GM10248 (cell line): Measurements from ENCODE around the gene PRTG.
"Not testable (repeated sequence)": the region's sequence is repeated elsewhere in the genome, so short reads cannot be mapped to it uniquely, and the experiment has no call there.

Experiments used
- CTCF ChIA-PET: fragments of 300-600 bp; sonication (Branson Sonifier 250); formaldehyde crosslinking; extraction: SDS; loops from one replicate; lab custom pipeline; 2021; ENCODE audit warnings: antibody characterized with exemption; lab: Yijun Ruan, JAX
- POLR2A ChIA-PET: fragments of 350-650 bp; sonication (Branson Sonifier 250); formaldehyde crosslinking; extraction: SDS; loops from one replicate; lab custom pipeline; 2020; ENCODE audit warnings: antibody characterized with exemption; lab: Yijun Ruan, JAX
- DNase-seq: peaks from one replicate; pipeline ENCODE4 v3.0.0; 2012; ENCODE audit errors: extremely low spot score
- TF ChIP-seq, protein P1 (sequence below): IDR thresholded peaks from 2 replicates; pipeline ENCODE4 v1.5.1; 2012; ENCODE audit warnings: mild to moderate bottlenecking, low read depth; ENCODE audit errors: extremely low read depth, missing control alignments, control extremely low read depth

The PRTG gene, protein sequence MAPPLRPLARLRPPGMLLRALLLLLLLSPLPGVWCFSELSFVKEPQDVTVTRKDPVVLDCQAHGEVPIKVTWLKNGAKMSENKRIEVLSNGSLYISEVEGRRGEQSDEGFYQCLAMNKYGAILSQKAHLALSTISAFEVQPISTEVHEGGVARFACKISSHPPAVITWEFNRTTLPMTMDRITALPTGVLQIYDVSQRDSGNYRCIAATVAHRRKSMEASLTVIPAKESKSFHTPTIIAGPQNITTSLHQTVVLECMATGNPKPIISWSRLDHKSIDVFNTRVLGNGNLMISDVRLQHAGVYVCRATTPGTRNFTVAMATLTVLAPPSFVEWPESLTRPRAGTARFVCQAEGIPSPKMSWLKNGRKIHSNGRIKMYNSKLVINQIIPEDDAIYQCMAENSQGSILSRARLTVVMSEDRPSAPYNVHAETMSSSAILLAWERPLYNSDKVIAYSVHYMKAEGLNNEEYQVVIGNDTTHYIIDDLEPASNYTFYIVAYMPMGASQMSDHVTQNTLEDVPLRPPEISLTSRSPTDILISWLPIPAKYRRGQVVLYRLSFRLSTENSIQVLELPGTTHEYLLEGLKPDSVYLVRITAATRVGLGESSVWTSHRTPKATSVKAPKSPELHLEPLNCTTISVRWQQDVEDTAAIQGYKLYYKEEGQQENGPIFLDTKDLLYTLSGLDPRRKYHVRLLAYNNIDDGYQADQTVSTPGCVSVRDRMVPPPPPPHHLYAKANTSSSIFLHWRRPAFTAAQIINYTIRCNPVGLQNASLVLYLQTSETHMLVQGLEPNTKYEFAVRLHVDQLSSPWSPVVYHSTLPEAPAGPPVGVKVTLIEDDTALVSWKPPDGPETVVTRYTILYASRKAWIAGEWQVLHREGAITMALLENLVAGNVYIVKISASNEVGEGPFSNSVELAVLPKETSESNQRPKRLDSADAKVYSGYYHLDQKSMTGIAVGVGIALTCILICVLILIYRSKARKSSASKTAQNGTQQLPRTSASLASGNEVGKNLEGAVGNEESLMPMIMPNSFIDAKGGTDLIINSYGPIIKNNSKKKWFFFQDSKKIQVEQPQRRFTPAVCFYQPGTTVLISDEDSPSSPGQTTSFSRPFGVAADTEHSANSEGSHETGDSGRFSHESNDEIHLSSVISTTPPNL

DNA sequence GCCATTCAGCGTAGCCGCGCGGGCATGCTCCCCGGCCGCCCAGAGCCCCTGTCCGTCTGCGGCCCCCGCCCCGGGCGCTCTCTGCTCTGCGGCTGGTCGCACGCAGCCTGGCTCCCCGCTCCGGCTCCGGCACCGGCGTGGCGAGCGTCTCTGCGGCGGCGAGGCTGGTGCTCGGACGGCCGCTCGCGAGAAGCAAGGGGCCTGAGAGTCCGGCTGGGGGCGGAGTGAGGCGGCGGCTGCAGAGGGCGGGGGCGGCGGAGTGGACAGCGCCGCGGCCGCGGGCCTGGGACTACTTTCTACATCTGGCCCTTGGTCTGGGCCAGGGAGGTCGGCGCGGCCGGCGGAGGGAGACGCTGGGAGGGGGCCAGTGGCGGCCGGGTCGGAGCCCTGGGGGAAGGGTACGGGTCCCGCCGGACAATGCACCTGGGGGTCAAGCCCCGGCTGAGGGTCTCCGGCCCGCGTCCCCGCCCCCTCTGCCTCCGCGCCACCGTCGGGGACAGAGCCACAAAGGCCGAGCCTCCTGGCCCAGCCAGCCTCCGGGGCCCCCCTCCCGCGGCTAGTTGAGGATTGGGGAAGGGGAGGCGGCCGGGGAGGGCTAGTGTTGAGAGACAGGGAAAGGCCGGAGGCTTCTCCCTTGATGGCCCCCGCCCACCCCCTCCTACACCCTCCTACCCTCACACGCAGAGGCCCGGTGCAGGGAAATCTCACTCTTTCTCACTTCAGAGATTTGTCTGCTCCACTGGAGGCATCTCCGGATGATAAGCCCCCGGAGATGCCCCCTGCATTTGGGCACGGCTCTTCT, at the start of gene PRTG:
TSS of gene PRTG (minus strand) at position 226 of the 802 bp plus-strand sequence. CDS start at position 5, 221 bp downstream.
- ChIA-PET POLR2A (no interaction called here), CTCF (interaction anchor here (1.5 kb wide), 1 partner anchor 10 kb away, joined by 3 read pairs; no protein-coding TSS in a partner anchor)
- TF ChIP-seq, protein P1, sequence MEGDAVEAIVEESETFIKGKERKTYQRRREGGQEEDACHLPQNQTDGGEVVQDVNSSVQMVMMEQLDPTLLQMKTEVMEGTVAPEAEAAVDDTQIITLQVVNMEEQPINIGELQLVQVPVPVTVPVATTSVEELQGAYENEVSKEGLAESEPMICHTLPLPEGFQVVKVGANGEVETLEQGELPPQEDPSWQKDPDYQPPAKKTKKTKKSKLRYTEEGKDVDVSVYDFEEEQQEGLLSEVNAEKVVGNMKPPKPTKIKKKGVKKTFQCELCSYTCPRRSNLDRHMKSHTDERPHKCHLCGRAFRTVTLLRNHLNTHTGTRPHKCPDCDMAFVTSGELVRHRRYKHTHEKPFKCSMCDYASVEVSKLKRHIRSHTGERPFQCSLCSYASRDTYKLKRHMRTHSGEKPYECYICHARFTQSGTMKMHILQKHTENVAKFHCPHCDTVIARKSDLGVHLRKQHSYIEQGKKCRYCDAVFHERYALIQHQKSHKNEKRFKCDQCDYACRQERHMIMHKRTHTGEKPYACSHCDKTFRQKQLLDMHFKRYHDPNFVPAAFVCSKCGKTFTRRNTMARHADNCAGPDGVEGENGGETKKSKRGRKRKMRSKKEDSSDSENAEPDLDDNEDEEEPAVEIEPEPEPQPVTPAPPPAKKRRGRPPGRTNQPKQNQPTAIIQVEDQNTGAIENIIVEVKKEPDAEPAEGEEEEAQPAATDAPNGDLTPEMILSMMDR, result no peak
- DNase-seq, result peak; percentile 38

DNA sequence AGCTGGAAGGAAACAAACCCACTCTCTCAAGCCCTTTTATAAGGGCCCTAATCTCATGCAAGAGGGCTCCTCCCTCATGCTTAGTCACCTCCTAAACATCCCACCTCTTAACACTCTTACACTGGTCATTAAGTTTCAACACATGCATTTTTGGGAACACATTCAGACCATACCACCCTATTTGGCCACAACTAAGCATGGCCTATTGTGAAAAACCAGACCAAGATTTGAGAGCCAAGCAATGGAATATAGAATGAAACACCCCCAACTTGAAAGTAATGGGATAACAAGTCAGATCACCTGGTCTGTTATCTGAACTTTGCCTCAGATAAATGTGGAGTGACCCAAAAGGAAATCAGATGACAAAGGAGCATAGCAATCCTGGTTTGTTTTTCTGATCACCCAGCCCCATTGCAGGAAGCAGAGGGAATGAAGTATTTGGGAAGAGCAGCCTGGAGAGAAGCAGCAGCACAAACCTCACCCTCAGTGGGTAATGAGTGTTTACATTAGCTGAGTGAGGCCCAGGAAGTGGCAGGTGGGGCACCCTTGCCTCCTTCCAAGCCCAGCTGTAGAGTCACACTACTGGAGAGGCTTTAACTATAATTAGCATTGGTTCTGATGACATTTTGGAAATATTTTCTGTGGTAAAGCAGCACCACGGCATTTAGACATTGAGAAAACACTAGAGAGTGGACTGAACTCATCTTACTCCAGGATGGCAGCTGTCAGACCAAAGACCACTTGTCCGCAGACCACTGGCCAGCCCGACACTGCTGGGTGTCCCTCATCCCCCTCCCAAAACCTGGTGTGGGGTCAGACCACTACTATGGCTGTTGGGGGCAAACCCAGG, 48.8 kb upstream of the PRTG start:
- CTCF ChIA-PET, result no interaction called here
- no peak for DNase-seq
- POLR2A ChIA-PET, result no interaction called here

DNA sequence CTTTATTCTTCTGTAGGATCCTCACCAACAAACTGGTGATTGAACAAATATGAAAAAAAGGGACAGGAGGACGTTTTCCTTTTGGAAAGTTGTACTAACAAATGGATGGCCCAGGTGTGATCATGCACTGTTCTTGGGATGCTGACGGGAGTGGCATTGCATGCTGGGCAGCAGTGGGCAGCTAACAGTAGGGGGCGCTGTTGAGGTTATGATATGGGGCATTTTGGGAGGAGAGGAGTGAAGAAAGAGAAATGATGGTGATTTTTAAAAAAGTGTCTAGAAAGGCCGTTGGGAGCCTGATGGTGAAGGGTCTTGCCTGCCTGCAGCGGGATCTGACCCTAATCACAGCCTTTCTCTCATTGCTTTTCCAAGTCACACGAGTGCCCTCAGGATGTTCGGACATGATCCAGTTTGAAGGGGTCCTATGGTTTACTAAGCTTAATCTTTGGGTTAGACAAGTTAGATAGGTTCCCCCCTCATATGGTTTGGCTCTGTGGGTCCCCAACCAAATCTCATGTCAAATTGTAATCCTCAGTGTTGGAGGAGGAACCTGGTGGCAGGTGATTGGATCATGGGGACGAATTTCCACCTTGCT, 46.2 kb upstream of the PRTG start:
- CTCF ChIA-PET, result interaction anchor here (0.8 to 5.0 kb wide), 9 partner anchors 10 to 269 kb away, joined by 3 to 43 read pairs (median 4); no protein-coding TSS in a partner anchor
- TF ChIP-seq, protein P1, result peak; percentile 50
- DNase-seq, result peak; percentile 41

More for the DNA sequence above, 48.8 kb upstream of the PRTG start:
- TF ChIP-seq, protein P1, result no peak

DNA sequence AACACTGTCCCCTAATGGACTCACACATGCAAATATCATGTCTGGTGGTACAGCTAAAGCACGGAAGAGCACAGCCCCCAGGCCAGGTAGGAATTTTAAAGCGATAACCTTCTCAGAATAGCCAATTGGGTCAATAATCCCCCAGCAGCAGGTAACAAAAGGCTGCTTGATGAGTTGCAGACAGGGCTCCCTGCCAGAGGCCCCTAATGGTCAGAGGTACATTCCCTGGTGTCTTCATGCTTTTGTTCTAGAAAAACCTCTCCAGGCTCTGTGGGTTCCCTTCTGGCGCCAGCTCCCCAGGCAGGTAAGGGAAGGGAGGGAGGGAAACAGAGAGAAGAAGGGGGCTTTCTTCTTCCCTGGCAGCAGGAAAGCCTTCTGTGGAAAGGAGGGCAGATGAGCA, 43.4 kb upstream of the PRTG start:
- ChIA-PET CTCF (interaction anchor here (0.8 to 5.0 kb wide), 3 partner anchors 11 to 63 kb away, joined by 3 to 43 read pairs (median 10); no protein-coding TSS in a partner anchor), POLR2A (no interaction called here)
- TF ChIP-seq, protein P1, result no peak
- DNase-seq, result no peak

More for the DNA sequence above, 46.2 kb upstream of the PRTG start:
- POLR2A ChIA-PET, result no interaction called here

DNA sequence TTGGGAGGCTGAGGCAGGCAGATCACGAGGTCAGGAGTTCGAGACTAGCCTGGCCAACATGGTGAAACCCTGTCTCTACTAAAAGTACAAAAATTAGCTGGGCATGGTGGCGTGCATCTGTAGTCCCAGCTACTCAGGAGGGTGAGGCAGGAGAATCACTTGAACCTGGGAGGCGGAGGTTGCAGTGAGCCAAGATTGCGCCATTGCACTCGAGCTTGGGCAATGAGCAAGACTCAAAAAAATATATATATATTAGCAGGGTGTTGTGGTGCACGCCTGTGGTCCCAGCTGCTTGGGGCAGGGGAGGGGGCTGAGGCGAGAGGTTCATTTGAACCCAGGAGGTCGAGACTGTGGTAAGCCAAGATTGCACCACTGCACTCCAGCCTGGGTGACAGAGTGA, 42.6 kb upstream of the PRTG start:
- POLR2A ChIA-PET, DNase-seq: not testable (repeated sequence)
- CTCF ChIA-PET, result interaction anchor here (2.2 kb wide), 1 partner anchor 10 kb away, joined by 10 read pairs; no protein-coding TSS in a partner anchor
